Stomach (tissue), 9 donors: ENCODE data around the gene LITAFD. TPM values are rescaled to one million over a fixed set of nuclear protein-coding genes. Genes with fewer than 3 reads are reported as not detected.

Experiments used
- DNase-seq, 2 donors: peaks; one replicate each; pipeline versions ENCODE4 v3.0.0 to v3.0.0-alpha.2; 2013 to 2019
- H3K27ac ChIP-seq, 5 donors: fragments of 200-600 bp in 4 of 5; sonication (generic) in 4 of 5; one replicate each; pipeline ENCODE4 v1.5.1; 2013 to 2019; ENCODE audit warnings: mild to moderate bottlenecking in 1 of 5, moderate library complexity in 1 of 5
- H3K27me3 ChIP-seq, 3 donors: fragments of 200-600 bp; sonication (generic); one replicate each; pipeline ENCODE4 v1.5.1; 2017 to 2019; ENCODE audit warnings: mixed run types in 1 of 3
- H3K36me3 ChIP-seq, 4 donors: fragments of 200-600 bp; sonication (generic); 1 replicate in 3 of 4; 2 replicates in 1 of 4; pipeline ENCODE4 v1.5.1; 2016 to 2019
- H3K4me1 ChIP-seq, 4 donors: fragments of 200-600 bp; sonication (generic); one replicate each; pipeline ENCODE4 v1.5.1; 2016 to 2019
- H3K4me3 ChIP-seq, 4 donors: fragments of 200-600 bp; sonication (generic) in 3 of 4; one replicate each; pipeline ENCODE4 v1.5.1; 2016 to 2019; ENCODE audit warnings: mild to moderate bottlenecking in 1 of 4
- H3K9me3 ChIP-seq, 4 donors: fragments of 200-600 bp; sonication (generic); one replicate each; pipeline ENCODE4 v1.5.1; 2016 to 2019
- CTCF ChIP-seq, 7 experiments: fragments of 450-650 bp in 4 of 7; fragments of 200-600 bp in 3 of 7; sonication (generic) in 3 of 7; IDR thresholded peaks; one replicate each; pipeline ENCODE4 v1.5.1; 2016 to 2019; ENCODE audit warnings: antibody characterized with exemption in 7 of 7, control low read depth in 2 of 7, mild to moderate bottlenecking in 1 of 7
- EP300 ChIP-seq: sonication (generic); formaldehyde crosslinking; IDR thresholded peaks from one replicate; pipeline ENCODE4 v1.6.1; 2017; ENCODE audit warnings: antibody characterized with exemption
- POLR2A ChIP-seq, 4 donors: fragments of 450-650 bp; IDR thresholded peaks; one replicate each; pipeline ENCODE4 v1.6.1; 2016; ENCODE audit warnings: antibody characterized with exemption in 4 of 4, control low read depth in 2 of 4, mild to moderate bottlenecking in 1 of 4, moderate library complexity in 1 of 4
- POLR2AphosphoS5 ChIP-seq, 3 donors: sonication (generic); formaldehyde crosslinking; IDR thresholded peaks; one replicate each; pipeline ENCODE4 v1.6.1; 2016; ENCODE audit warnings: antibody characterized with exemption in 3 of 3
- WGBS, 5 donors: extraction: QIAGEN DNeasy Blood & Tissue Kit in 3 of 5; methylation state at CpG; one replicate each; pipeline versions ENCODE4 v1.1.5 to v1.1.7; 2013 to 2018; 5-methylcytosine and 5-hydroxymethylcytosine counted together
- intact Hi-C: fragments of 100-400 bp; cut with DNase I; formaldehyde crosslinking; loops from one replicate; pipeline ENCODE4 v1.15.1; 2023; ENCODE audit warnings: low total_unique reads
- polyA plus RNA-seq, 3 donors: library from polyadenylated mRNA; stranded (reverse); fragments of 200-250 nt; gene quantifications; one replicate each; pipeline ENCODE4 v1.2.3, GENCODE V29; 2013
- total RNA-seq, 5 donors: library from RNA; depleted of rRNA; stranded (reverse); fragments of >200 nt; gene quantifications; one replicate each; pipeline versions ENCODE4 v1.1.0 to v1.2.3, GENCODE V29; 2014 to 2016
- donor health status: healthy with polysubstance abuse.
- donor health status: Bipolar disorder and iron deficiency.
- donor health status: healthy.

Gene LITAFD
- total and polyA plus RNA-seq, 8 donors, result not detected

GRCh38 chr16:8919089-8919933, 37.2 kb downstream of the LITAFD start:
- no peak overlapping the region for H3K4me3 ChIP-seq
- DNase-seq, result no peak
- H3K9me3 ChIP-seq, result no peaks in the 10 kb centered on the region
- 70 to 80% (median 72%) methylated on average over 18 of the region's 18 CpGs for WGBS, 5 donors
- peaks cover 58 to 91% (median 89%) of the 10 kb centered on the region in 4 donors for H3K36me3 ChIP-seq
- H3K27me3 ChIP-seq, result no peaks in the 10 kb centered on the region
- H3K4me1 ChIP-seq, result peaks cover 16 to 34% (median 27%) of the 10 kb centered on the region in 4 donors
- no peak overlapping the region for H3K27ac ChIP-seq
- intact Hi-C loops, result no loop called here
- TF ChIP-seq EP300, result no peak
- no peak for TF ChIP-seq POLR2AphosphoS5 (IDR thresholded peaks at IDR 0.05)
- TF ChIP-seq CTCF (IDR thresholded peaks at IDR 0.05), result no peak
- TF ChIP-seq POLR2A (IDR thresholded peaks at IDR 0.05), result no peak

GRCh38 chr16:8919934-8920462, 37.8 kb downstream of the LITAFD start:
- peaks cover 14 to 34% (median 30%) of the 10 kb centered on the region in 4 donors for H3K4me1 ChIP-seq
- peaks cover 52 to 84% (median 82%) of the 10 kb centered on the region in 4 donors for H3K36me3 ChIP-seq
- intact Hi-C loops, result loop anchor here (10.0 kb wide), 1 partner anchor 95 kb away; no protein-coding TSS in a partner anchor
- TF ChIP-seq CTCF (IDR thresholded peaks at IDR 0.05) (no peak), POLR2A (IDR thresholded peaks at IDR 0.05) (no peak), POLR2AphosphoS5 (IDR thresholded peaks at IDR 0.05) (no peak), EP300 (no peak)
- no peak overlapping the region for H3K4me3 ChIP-seq
- no peaks in the 10 kb centered on the region for H3K27me3 ChIP-seq
- no peaks in the 10 kb centered on the region for H3K9me3 ChIP-seq
- 83 to 90% (median 84%) methylated on average over 11 of the region's 11 CpGs for WGBS, 5 donors
- H3K27ac ChIP-seq, result no peak overlapping the region
- no peak for DNase-seq

- Histone ChIP-seq H3K27ac (no peak overlapping the region), H3K36me3 (peaks cover 52 to 81% (median 77%) of the 10 kb centered on the region in 4 donors), H3K27me3 (no peaks in the 10 kb centered on the region), H3K4me1 (peaks cover 13 to 28% (median 24%) of the 10 kb centered on the region in 4 donors), H3K9me3 (no peaks in the 10 kb centered on the region), H3K4me3 (no peak overlapping the region)
- TF ChIP-seq POLR2AphosphoS5 (IDR thresholded peaks at IDR 0.05) (no peak), EP300 (no peak), CTCF (IDR thresholded peaks at IDR 0.05) (no peak), POLR2A (IDR thresholded peaks at IDR 0.05) (no peak)
- no peak for DNase-seq
- 80 to 91% (median 85%) methylated on average over 6 of the region's 6 CpGs for WGBS, 5 donors
- intact Hi-C loops, result loop anchor here (10.0 kb wide), 1 partner anchor 94 kb away; no protein-coding TSS in a partner anchor
These were observed 38.6 kb downstream of the LITAFD start for GRCh38 chr16:8920645-8921346.

GRCh38 chr16:8921347-8921984, 39.3 kb downstream of the LITAFD start:
- no peaks in the 10 kb centered on the region for H3K27me3 ChIP-seq
- DNase-seq, result no peak
- no peak overlapping the region for H3K4me3 ChIP-seq
- TF ChIP-seq CTCF (IDR thresholded peaks at IDR 0.05) (no peak), POLR2AphosphoS5 (IDR thresholded peaks at IDR 0.05) (no peak), POLR2A (IDR thresholded peaks at IDR 0.05) (no peak), EP300 (no peak)
- H3K9me3 ChIP-seq, result no peaks in the 10 kb centered on the region
- WGBS, 5 donors, result 85 to 90% (median 87%) methylated on average over 10 of the region's 10 CpGs
- peaks cover 10 to 22% (median 20%) of the 10 kb centered on the region in 4 donors for H3K4me1 ChIP-seq
- intact Hi-C loops, result loop anchor here (10.0 kb wide), 1 partner anchor 93 kb away; no protein-coding TSS in a partner anchor
- peaks cover 52 to 80% (median 74%) of the 10 kb centered on the region in 4 donors for H3K36me3 ChIP-seq
- no peak overlapping the region for H3K27ac ChIP-seq
